ENCODE measurements around the gene CCDC86. TPM values are rescaled to one million over a fixed set of nuclear protein-coding genes. Genes with fewer than 3 reads are reported as not detected.

Gene CCDC86
- total and polyA plus RNA-seq, 4 donors: 8.1 to 15.2 (median 10.0) TPM

DNA sequence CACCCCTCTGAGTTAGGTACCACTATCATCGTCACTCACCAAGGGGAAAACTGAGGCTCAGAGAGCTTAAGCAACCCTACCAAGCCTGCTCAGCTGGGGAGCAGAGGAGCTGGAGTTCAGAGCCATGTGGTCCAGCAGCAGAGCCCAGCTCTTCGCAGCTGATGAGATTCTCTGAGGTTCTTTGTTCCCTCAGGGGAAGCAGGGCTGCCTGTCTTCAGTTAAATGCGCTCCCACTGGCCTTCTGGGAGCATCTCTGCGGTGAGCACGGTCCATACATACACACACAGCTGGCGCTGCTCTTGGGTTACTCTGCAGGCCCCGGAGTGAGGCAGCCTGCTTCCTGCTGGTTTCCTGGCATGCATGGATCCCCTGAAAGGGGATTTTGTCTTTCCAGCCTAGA lies 19.0 kb downstream of the CCDC86 start:
- ATAC-seq (ENCODE audit: low FRiP score) (no peak), DNase-seq (peak in 1 of 2 donors; percentile 10)
- no peak overlapping the region for H3K27ac ChIP-seq (ENCODE audit: low read depth in 1 of 2, low read length in 2 of 2)
- H3K9me3 ChIP-seq (ENCODE audit: control insufficient read depth, low read length): no peaks in the 10 kb centered on the region
- H3K4me1 ChIP-seq (ENCODE audit: control insufficient read depth in 1 of 2, insufficient read depth in 2 of 2, low read length in 2 of 2): no peaks in the 10 kb centered on the region
- no peak overlapping the region for H3K4me3 ChIP-seq (ENCODE audit: low read length in 2 of 2)
- no peaks in the 10 kb centered on the region for H3K27me3 ChIP-seq (ENCODE audit: control insufficient read depth in 1 of 2, insufficient read depth in 2 of 2, low read length in 1 of 2)
- H3K36me3 ChIP-seq (ENCODE audit: control insufficient read depth in 1 of 2, insufficient read depth in 2 of 2, low read length in 1 of 2): no peaks in the 10 kb centered on the region
- intact Hi-C loops (cut with DNase I): no loop called here
- WGBS, 2 donors: 59 to 60% methylated on average over 7 of the region's 7 CpGs

DNA sequence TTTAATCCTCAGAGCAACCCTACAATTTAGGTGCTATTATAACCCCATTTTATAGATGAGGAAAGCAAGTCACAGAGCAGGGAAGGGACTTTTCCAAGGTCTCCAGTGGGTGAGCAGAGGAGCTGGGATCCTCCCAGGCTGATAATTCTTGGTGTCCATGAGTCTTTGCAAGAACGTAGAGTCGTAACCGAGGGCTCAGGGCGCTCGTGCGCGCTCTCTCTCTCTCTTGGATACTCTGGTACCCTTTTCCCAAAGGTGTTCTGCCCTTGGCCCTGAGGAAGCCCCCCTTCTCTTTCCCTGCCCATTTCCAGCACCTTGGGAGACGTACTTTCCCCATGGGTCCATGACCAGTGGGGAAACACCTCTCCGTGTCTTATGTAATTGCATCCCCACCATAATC lies 20.3 kb downstream of the CCDC86 start:
- no peaks in the 10 kb centered on the region for H3K9me3 ChIP-seq (ENCODE audit: control insufficient read depth, low read length)
- no peak overlapping the region for H3K27ac ChIP-seq (ENCODE audit: low read depth in 1 of 2, low read length in 2 of 2)
- H3K4me1 ChIP-seq (ENCODE audit: control insufficient read depth in 1 of 2, insufficient read depth in 2 of 2, low read length in 2 of 2): no peaks in the 10 kb centered on the region
- ATAC-seq (ENCODE audit: low FRiP score) (no peak), DNase-seq (peak in 1 of 2 donors; percentile 12)
- no peaks in the 10 kb centered on the region for H3K36me3 ChIP-seq (ENCODE audit: control insufficient read depth in 1 of 2, insufficient read depth in 2 of 2, low read length in 1 of 2)
- no peaks in the 10 kb centered on the region for H3K27me3 ChIP-seq (ENCODE audit: control insufficient read depth in 1 of 2, insufficient read depth in 2 of 2, low read length in 1 of 2)
- no peak overlapping the region for H3K4me3 ChIP-seq (ENCODE audit: low read length in 2 of 2)
- 87 to 91% methylated on average over 9 of the region's 9 CpGs for WGBS, 2 donors
- intact Hi-C loops (cut with DNase I): no loop called here

DNA sequence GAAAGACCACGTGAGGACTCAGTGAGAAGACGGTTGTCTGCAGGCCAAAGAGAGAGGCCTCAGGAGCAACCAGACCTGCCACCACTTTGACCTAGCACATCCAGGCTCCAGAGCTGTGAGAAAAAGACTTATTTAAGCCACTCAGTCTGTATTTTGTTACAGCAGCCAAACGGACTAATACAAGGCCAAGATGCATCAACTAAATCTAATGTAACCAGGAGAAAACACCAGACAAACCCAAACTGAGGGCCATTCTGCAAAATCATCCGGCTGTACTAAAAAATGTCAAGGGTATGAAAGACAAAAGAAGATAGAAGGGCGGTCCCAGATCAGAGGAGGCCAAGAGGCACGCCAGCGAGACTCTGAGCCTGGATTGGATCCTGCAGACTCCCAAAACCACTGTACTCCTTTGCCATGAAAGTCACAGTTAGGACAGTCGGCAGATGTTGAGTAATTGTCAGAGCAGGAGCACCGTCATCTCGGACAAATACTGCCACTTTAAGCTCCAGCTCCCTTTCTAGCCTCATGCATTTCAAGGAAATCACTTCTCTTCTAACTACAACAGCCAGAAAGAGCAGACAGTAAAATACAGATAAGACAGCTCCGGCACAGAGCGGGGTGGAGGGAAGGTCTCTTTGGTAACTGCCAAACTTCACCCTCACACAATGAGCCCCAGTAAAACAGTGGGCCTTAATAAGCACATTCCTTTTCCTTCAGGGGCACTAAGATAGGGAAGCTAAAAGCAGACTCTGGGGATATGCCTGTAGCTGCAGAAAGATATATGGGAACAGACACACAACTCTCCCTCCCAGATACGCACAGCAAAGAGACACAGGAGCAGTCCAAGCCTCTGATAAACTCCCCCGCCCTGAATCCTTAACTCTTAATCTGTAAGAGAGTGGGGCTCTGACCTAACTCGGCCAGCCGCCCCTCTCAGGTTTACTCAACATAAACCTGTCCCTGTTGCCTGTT lies 21.9 kb downstream of the CCDC86 start:
- WGBS, 2 donors: 67 to 69% methylated on average over 16 of the region's 16 CpGs
- no peak for DNase-seq
- no peak overlapping the region for H3K4me3 ChIP-seq (ENCODE audit: low read length in 2 of 2)

DNA sequence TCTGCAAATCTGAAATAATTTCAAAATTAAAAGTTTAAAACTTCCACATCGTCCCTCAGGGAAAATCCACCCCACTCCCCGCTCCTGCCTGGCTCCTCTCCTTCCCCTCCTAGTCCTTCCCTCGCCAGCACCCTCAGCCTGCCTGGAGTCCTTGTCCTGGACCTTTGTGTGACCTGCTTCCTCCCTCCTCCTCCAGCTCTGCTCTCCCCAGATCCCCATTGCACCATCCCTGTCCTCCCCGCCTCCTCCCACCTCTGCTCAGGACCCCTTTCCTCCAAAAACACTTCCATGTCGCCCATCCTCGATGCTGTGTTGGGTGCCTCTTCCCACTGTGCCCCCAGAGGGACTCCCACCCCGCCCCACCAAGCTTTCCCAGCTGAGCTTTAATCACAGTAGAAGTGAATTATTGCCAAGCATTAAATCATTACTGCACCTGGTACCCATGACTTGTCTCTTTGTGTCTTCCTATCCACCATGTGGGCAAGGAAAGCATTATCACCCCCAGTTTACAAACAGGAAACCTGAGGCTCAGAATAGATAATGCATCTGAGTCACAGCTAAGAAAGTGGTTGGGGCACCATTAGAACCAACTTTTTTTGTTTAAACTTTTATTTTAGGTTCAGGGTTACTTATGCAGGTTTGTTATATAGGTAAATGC lies 23.1 kb downstream of the CCDC86 start:
- Histone ChIP-seq H3K9me3 (ENCODE audit: control insufficient read depth, low read length) (no peaks in the 10 kb centered on the region), H3K4me3 (ENCODE audit: low read length in 2 of 2) (no peak overlapping the region), H3K27ac (ENCODE audit: low read depth in 1 of 2, low read length in 2 of 2) (no peak overlapping the region), H3K4me1 (ENCODE audit: control insufficient read depth in 1 of 2, insufficient read depth in 2 of 2, low read length in 2 of 2) (no peaks in the 10 kb centered on the region), H3K36me3 (ENCODE audit: control insufficient read depth in 1 of 2, insufficient read depth in 2 of 2, low read length in 1 of 2) (no peaks in the 10 kb centered on the region), H3K27me3 (ENCODE audit: control insufficient read depth in 1 of 2, insufficient read depth in 2 of 2, low read length in 1 of 2) (no peaks in the 10 kb centered on the region)
- intact Hi-C loops (cut with DNase I): no loop called here
- ATAC-seq (ENCODE audit: low FRiP score) (no peak), DNase-seq (no peak)
- WGBS, 2 donors: 70 to 73% methylated on average over 7 of the region's 7 CpGs

More for the DNA sequence above, 21.9 kb downstream of the CCDC86 start:
- no peaks in the 10 kb centered on the region for H3K36me3 ChIP-seq (ENCODE audit: control insufficient read depth in 1 of 2, insufficient read depth in 2 of 2, low read length in 1 of 2)
- no peak for ATAC-seq (ENCODE audit: low FRiP score)
- H3K9me3 ChIP-seq (ENCODE audit: control insufficient read depth, low read length): no peaks in the 10 kb centered on the region
- H3K4me1 ChIP-seq (ENCODE audit: control insufficient read depth in 1 of 2, insufficient read depth in 2 of 2, low read length in 2 of 2): no peaks in the 10 kb centered on the region
- no peak overlapping the region for H3K27ac ChIP-seq (ENCODE audit: low read depth in 1 of 2, low read length in 2 of 2)
- no peaks in the 10 kb centered on the region for H3K27me3 ChIP-seq (ENCODE audit: control insufficient read depth in 1 of 2, insufficient read depth in 2 of 2, low read length in 1 of 2)
- intact Hi-C loops (cut with DNase I): no loop called here

DNA sequence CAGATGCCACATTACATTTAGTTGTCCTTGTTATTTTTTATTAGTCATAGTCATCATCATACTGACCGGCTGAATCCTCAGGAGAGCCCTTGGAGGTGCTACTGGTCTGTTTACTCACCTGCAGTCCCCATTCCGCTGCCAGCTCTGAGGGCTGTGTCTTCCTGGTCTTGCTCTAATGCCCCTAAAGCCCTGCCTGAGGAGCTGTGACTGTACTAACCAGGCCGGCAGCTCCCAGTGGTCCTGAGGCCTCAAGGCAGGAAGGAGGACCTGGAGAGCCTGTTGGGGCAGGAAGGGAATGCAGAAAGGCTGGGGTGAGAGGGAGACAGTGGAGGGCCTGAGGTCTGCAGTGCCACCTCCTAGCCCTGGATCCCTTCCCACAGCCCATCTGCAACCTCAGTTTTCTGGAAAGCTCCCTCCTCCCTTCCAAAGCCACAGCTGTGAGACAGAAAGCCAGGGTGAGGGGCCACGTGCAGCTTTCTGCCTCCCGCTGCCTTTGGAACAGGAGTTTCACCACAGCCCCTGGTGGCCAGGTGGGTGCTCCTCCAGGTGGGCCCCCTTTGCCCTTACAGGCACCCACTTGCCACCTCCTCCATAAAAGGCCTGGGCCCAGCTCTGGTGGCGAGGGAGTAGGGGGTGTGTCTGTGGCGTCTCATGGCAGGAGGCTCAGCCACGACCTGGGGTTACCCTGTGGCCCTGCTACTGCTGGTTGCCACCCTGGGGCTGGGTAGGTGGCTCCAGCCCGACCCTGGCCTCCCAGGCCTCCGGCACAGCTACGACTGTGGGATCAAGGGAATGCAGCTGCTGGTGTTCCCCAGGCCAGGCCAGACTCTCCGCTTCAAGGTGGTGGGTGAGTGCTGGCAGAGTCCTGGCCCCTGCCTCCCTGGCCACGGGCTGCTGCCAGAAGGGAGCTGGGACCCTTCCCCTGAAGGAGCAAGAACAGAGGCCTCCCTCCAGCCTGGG lies 25.3 kb downstream of the CCDC86 start, which contains the start of gene ZP1:
Gene ZP1 (plus strand): TSS at position 632 of the 960 bp plus-strand sequence. CDS start 20 bp downstream, at position 652.
- H3K4me3 ChIP-seq (ENCODE audit: low read length in 2 of 2): no peak within 1 kb of the TSS
- DNase-seq: no peak
- intact Hi-C loops (cut with DNase I): no loop called here
- WGBS, 2 donors: 77% methylated on average over 13 of the region's 13 CpGs
- no peak for ATAC-seq (ENCODE audit: low FRiP score)
- H3K27ac ChIP-seq (ENCODE audit: low read depth in 1 of 2, low read length in 2 of 2): no peak within 1 kb of the TSS
- no peaks in the 10 kb centered on the region for H3K27me3 ChIP-seq (ENCODE audit: control insufficient read depth in 1 of 2, insufficient read depth in 2 of 2, low read length in 1 of 2)
- no peaks in the 10 kb centered on the region for H3K4me1 ChIP-seq (ENCODE audit: control insufficient read depth in 1 of 2, insufficient read depth in 2 of 2, low read length in 2 of 2)
- no peaks in the 10 kb centered on the region for H3K9me3 ChIP-seq (ENCODE audit: control insufficient read depth, low read length)
- H3K36me3 ChIP-seq (ENCODE audit: control insufficient read depth in 1 of 2, insufficient read depth in 2 of 2, low read length in 1 of 2): no peaks in the 10 kb centered on the region

DNA sequence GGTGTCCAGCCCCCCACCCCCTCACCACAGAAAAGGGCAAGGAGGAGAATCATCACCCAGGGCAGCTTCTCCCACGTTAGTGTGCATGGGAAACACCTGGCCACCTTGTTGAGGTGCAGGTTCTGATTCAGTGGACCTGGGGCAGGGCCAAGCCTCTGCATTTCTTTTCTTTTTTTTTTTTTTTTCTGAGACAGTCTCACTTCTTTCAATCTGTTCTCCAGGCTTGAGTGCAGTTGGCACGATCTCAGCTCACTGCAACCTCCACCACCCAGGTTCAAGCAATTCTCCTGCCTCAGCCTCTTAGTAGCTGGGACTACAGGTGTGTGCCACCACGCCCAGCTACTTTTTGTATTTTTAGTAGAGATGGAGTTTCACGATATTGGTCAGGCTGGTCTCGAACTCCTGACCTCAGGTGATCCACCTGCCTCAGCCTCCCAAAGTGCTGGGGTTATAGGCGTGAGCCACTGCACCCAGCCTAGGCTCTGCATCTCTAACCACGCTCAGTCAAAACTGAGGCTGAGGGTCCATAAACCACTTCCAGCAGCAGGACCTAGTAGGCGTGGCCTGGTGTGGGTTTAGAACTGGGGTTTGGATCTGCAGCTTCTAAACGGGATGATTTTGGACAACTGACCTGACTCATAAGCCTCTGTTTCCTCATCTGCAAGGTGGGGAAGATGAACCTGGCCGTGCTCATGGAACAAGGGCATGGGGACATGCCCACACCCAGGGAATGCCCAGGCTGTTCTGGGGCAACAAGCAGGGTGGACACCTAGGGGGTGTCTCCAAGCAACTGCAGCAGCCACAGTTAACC lies 26.2 kb downstream of the CCDC86 start:
- H3K4me1 ChIP-seq (ENCODE audit: control insufficient read depth in 1 of 2, insufficient read depth in 2 of 2, low read length in 2 of 2): no peaks in the 10 kb centered on the region
- DNase-seq (no peak), ATAC-seq (ENCODE audit: low FRiP score) (no peak)
- WGBS, 2 donors: 84 to 88% methylated on average over 10 of the region's 10 CpGs
- H3K4me3 ChIP-seq (ENCODE audit: low read length in 2 of 2): no peak overlapping the region
- no peak overlapping the region for H3K27ac ChIP-seq (ENCODE audit: low read depth in 1 of 2, low read length in 2 of 2)
- H3K9me3 ChIP-seq (ENCODE audit: control insufficient read depth, low read length): no peaks in the 10 kb centered on the region
- no peaks in the 10 kb centered on the region for H3K27me3 ChIP-seq (ENCODE audit: control insufficient read depth in 1 of 2, insufficient read depth in 2 of 2, low read length in 1 of 2)
- intact Hi-C loops (cut with DNase I): no loop called here
- no peaks in the 10 kb centered on the region for H3K36me3 ChIP-seq (ENCODE audit: control insufficient read depth in 1 of 2, insufficient read depth in 2 of 2, low read length in 1 of 2)

DNA sequence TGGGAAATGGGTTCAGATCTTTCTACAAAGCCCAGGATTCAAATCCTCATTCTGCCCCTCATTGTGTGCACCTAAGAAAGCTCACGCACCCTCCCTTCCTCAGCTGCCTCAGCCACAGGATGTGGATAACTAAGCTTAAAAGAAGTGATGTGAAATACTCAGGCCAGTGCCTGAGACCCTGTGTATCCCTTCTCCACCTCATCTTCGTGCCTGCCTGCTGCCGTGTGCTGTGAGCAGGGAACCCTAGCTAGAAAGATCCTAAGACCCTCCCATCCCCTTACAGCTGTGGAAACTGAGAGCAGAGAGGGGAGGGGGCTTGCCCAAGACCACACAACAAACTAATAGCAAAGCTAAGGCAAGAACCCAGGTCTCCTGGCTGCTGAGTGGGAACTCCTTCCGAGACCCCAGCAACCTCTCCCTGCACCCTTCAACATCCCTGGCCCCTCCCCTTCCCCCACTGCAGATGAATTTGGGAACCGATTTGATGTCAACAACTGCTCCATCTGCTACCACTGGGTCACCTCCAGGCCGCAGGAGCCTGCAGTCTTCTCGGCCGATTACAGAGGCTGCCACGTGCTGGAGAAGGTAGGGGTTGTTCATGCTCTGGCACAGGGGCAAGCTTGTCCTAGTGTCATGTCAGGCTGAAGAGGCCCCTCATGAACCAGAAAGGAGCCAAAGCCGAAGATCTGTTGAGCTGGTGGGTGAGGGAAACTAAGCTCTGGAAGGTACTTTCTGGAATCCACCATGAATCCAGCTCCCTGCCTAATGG lies 27.0 kb downstream of the CCDC86 start:
- Histone ChIP-seq H3K27ac (ENCODE audit: low read depth in 1 of 2, low read length in 2 of 2) (no peak overlapping the region), H3K4me1 (ENCODE audit: control insufficient read depth in 1 of 2, insufficient read depth in 2 of 2, low read length in 2 of 2) (no peaks in the 10 kb centered on the region), H3K36me3 (ENCODE audit: control insufficient read depth in 1 of 2, insufficient read depth in 2 of 2, low read length in 1 of 2) (no peaks in the 10 kb centered on the region), H3K9me3 (ENCODE audit: control insufficient read depth, low read length) (no peaks in the 10 kb centered on the region), H3K4me3 (ENCODE audit: low read length in 2 of 2) (no peak overlapping the region), H3K27me3 (ENCODE audit: control insufficient read depth in 1 of 2, insufficient read depth in 2 of 2, low read length in 1 of 2) (no peaks in the 10 kb centered on the region)
- ATAC-seq (ENCODE audit: low FRiP score): no peak
- intact Hi-C loops (cut with DNase I): no loop called here
- 81 to 84% methylated on average over 10 of the region's 10 CpGs for WGBS, 2 donors
- DNase-seq: no peak
